Fibroblast of skin of left biceps (primary cell): ENCODE results near the gene SPEM2.

Experiments
- DNase-seq, 2 experiments: peaks; one replicate each; pipeline ENCODE4 v3.0.0-alpha.2; 2013; ENCODE audit warnings: low read depth in 2 of 2

SPEM2 gene

GRCh38 chr17:7421186-7421585, 4.2 kb upstream of the SPEM2 start:
- DNase-seq: no peak

- no peak for DNase-seq
These were observed 1.7 kb upstream of the SPEM2 start for GRCh38 chr17:7423679-7424078.

GRCh38 chr17:7425756-7426155, 340 bp downstream of the SPEM2 start:
- DNase-seq: no peak

GRCh38 chr17:7426203-7426863, 917 bp downstream of the SPEM2 start:
- no peak for DNase-seq

- no peak for DNase-seq
These were observed 1.6 kb downstream of the SPEM2 start for GRCh38 chr17:7426896-7427489.

- DNase-seq: no peak
These were observed 2.1 kb downstream of the SPEM2 start for GRCh38 chr17:7427549-7427948.

GRCh38 chr17:7428557-7428956, 3.1 kb downstream of the SPEM2 start, which contains the start of gene SPEM3:
Gene SPEM3, plus strand, starts transcription at chr17:7428857. Its CDS starts 46 bp downstream, at chr17:7428903.
- DNase-seq: no peak

GRCh38 chr17:7429722-7430121, 4.3 kb downstream of the SPEM2 start:
- no peak for DNase-seq

- no peak for DNase-seq
These were observed 5.8 kb downstream of the SPEM2 start for GRCh38 chr17:7431231-7431630.

GRCh38 chr17:7432296-7432695, 6.9 kb downstream of the SPEM2 start:
- DNase-seq: no peak

- no peak for DNase-seq
These were observed 10.5 kb downstream of the SPEM2 start for GRCh38 chr17:7435676-7436555.

GRCh38 chr17:7436556-7437368, 11.3 kb downstream of the SPEM2 start:
- no peak for DNase-seq

- DNase-seq: no peak
These were observed 12.0 kb downstream of the SPEM2 start for GRCh38 chr17:7437369-7437863.

GRCh38 chr17:7437950-7438614, 12.7 kb downstream of the SPEM2 start:
- no peak for DNase-seq

GRCh38 chr17:7438656-7439460, 13.4 kb downstream of the SPEM2 start:
- no peak for DNase-seq

GRCh38 chr17:7439462-7440112, 14.2 kb downstream of the SPEM2 start, which contains the start of gene FGF11:
Gene FGF11, plus strand, starts transcription at chr17:7439512. Its CDS starts 109 bp downstream, at chr17:7439621.
- DNase-seq: no peak

- DNase-seq: no peak
These were observed 14.9 kb downstream of the SPEM2 start for GRCh38 chr17:7440113-7440833.

GRCh38 chr17:7440834-7441195, 15.4 kb downstream of the SPEM2 start:
- DNase-seq: no peak

- DNase-seq: no peak
These were observed 15.8 kb downstream of the SPEM2 start for GRCh38 chr17:7441266-7441665.
